ENCODE measurements around the gene VAV2. TPM values are rescaled to one million over a fixed set of nuclear protein-coding genes. Genes with fewer than 3 reads are reported as not detected.

The VAV2 gene
- total RNA-seq, 1 donor from 2014 or later: 34.6 TPM

- no peaks in the 10 kb centered on the region for H3K9me3 ChIP-seq
- H3K27me3 ChIP-seq: no peaks in the 10 kb centered on the region
- no peaks in the 10 kb centered on the region for H3K36me3 ChIP-seq
- no peak overlapping the region for H3K4me3 ChIP-seq
- peaks cover 9% of the 10 kb centered on the region for H3K4me1 ChIP-seq
- ATAC-seq (peak; percentile 15), DNase-seq (no peak)
- intact Hi-C loops (cut with DNase I): no loop called here
- peak overlapping the region; percentile 68 for H3K27ac ChIP-seq
- TF ChIP-seq CTCF (IDR thresholded peaks at IDR 0.05): no peak
These were observed 72.6 kb downstream of the VAV2 start for GRCh38 chr9:133919253-133920115.

- no peak for DNase-seq
- intact Hi-C loops (cut with DNase I): no loop called here
- H3K4me3 ChIP-seq: no peak overlapping the region
- peak overlapping the region; percentile 68 for H3K27ac ChIP-seq
- no peaks in the 10 kb centered on the region for H3K27me3 ChIP-seq
- no peaks in the 10 kb centered on the region for H3K36me3 ChIP-seq
- no peaks in the 10 kb centered on the region for H3K9me3 ChIP-seq
- no peak for ATAC-seq
- H3K4me1 ChIP-seq: peaks cover 9% of the 10 kb centered on the region
- no peak for TF ChIP-seq CTCF (IDR thresholded peaks at IDR 0.05)
These were observed 73.9 kb downstream of the VAV2 start for GRCh38 chr9:133918111-133918813.

GRCh38 chr9:133917375-133917774 is 74.7 kb downstream of the VAV2 start:
- no peaks in the 10 kb centered on the region for H3K9me3 ChIP-seq
- no peak for TF ChIP-seq CTCF (IDR thresholded peaks at IDR 0.05)
- no peaks in the 10 kb centered on the region for H3K36me3 ChIP-seq
- peak overlapping the region; percentile 68 for H3K27ac ChIP-seq
- peaks cover 9% of the 10 kb centered on the region for H3K4me1 ChIP-seq
- no peaks in the 10 kb centered on the region for H3K27me3 ChIP-seq
- intact Hi-C loops (cut with DNase I): no loop called here
- no peak overlapping the region for H3K4me3 ChIP-seq
- ATAC-seq (no peak), DNase-seq (no peak)

GRCh38 chr9:133916159-133916541 is 76.0 kb downstream of the VAV2 start:
- no peak for DNase-seq

GRCh38 chr9:133915534-133916158 is 76.5 kb downstream of the VAV2 start:
- no peak overlapping the region for H3K27ac ChIP-seq
- peaks cover 9% of the 10 kb centered on the region for H3K4me1 ChIP-seq
- ATAC-seq: no peak
- H3K27me3 ChIP-seq: no peaks in the 10 kb centered on the region
- DNase-seq: no peak
- no peak for TF ChIP-seq CTCF (IDR thresholded peaks at IDR 0.05)
- no peaks in the 10 kb centered on the region for H3K36me3 ChIP-seq
- H3K9me3 ChIP-seq: no peaks in the 10 kb centered on the region
- intact Hi-C loops (cut with DNase I): no loop called here
- H3K4me3 ChIP-seq: no peak overlapping the region

More at GRCh38 chr9:133916159-133916541, 76.0 kb downstream of the VAV2 start:
- Histone ChIP-seq H3K4me1 (peaks cover 9% of the 10 kb centered on the region), H3K9me3 (no peaks in the 10 kb centered on the region), H3K36me3 (no peaks in the 10 kb centered on the region), H3K4me3 (no peak overlapping the region), H3K27me3 (no peaks in the 10 kb centered on the region), H3K27ac (no peak overlapping the region)
- ATAC-seq: no peak
- no peak for TF ChIP-seq CTCF (IDR thresholded peaks at IDR 0.05)
- intact Hi-C loops (cut with DNase I): no loop called here
